Cardiac muscle cell (in vitro differentiated cells and primary cell): ENCODE measurements around the gene TSGA10IP. TPM values are rescaled to one million over a fixed set of nuclear protein-coding genes. Genes with fewer than 3 reads are reported as not detected.

Source experiments
- DNase-seq, 2 donors: peaks; one replicate each; pipeline versions ENCODE4 v3.0.0 to v3.0.0-alpha.2; 2010 to 2017; ENCODE audit warnings: low read depth in 1 of 2, low spot score in 1 of 2
- H3K27ac ChIP-seq: fragments of 200-600 bp; sonication (generic); 2 replicates; pipeline ENCODE4 v1.5.1; 2016
- H3K27me3 ChIP-seq: fragments of 200-600 bp; sonication (generic); 2 replicates; pipeline ENCODE4 v1.6.0; 2016; ENCODE audit warnings: control low read depth
- H3K36me3 ChIP-seq: fragments of 200-600 bp; sonication (generic); 2 replicates; pipeline ENCODE4 v1.5.1; 2016; ENCODE audit warnings: control low read depth
- H3K4me1 ChIP-seq: fragments of 200-600 bp; sonication (generic); 2 replicates; pipeline ENCODE4 v1.8.1; 2017; ENCODE audit warnings: low read depth, mild to moderate bottlenecking, mixed run types
- H3K4me3 ChIP-seq: fragments of 200-600 bp; sonication (generic); 2 replicates; pipeline ENCODE4 v1.5.1; 2016; ENCODE audit warnings: mild to moderate bottlenecking
- H3K9me3 ChIP-seq: fragments of 200-600 bp; sonication (generic); 2 replicates; pipeline ENCODE4 v1.5.1; 2017; ENCODE audit warnings: low read depth, mild to moderate bottlenecking, control low read depth
- CTCF ChIP-seq: IDR thresholded peaks from 2 replicates; pipeline ENCODE4 v1.5.1; 2012; ENCODE audit warnings: low read depth, mild to moderate bottlenecking, low read length
- polyA plus RNA-seq: library from polyadenylated mRNA; unstranded; fragments of >200 nt; fragmentation: Nextera tagmentation; extraction: Ambion mirVana; gene quantifications from 2 replicates; pipeline ENCODE4 v1.2.1, GENCODE V29; 2016
- total RNA-seq: library from RNA; depleted of rRNA; stranded (reverse); fragments of >200 nt; gene quantifications from 2 replicates; pipeline ENCODE4 v1.2.3, GENCODE V29; 2016

Gene TSGA10IP
- total and polyA plus RNA-seq, 2 experiments from 2014 or later: 1.0 to 1.1 TPM

GRCh38 chr11:65983589-65983987 is 38.3 kb downstream of the TSGA10IP start:
- H3K4me1 ChIP-seq: no peaks in the 10 kb centered on the region
- no peaks in the 10 kb centered on the region for H3K9me3 ChIP-seq
- peaks cover 12% of the 10 kb centered on the region for H3K36me3 ChIP-seq
- no peaks in the 10 kb centered on the region for H3K27me3 ChIP-seq
- H3K4me3 ChIP-seq: no peak overlapping the region
- TF ChIP-seq CTCF: no peak
- DNase-seq: no peak
- H3K27ac ChIP-seq: no peak overlapping the region

- H3K9me3 ChIP-seq: no peaks in the 10 kb centered on the region
- no peaks in the 10 kb centered on the region for H3K36me3 ChIP-seq
- no peak overlapping the region for H3K4me3 ChIP-seq
- DNase-seq: no peak
- no peaks in the 10 kb centered on the region for H3K4me1 ChIP-seq
- no peak for TF ChIP-seq CTCF
- no peaks in the 10 kb centered on the region for H3K27me3 ChIP-seq
- H3K27ac ChIP-seq: no peak overlapping the region
Measured at GRCh38 chr11:65987336-65987735, 42.1 kb downstream of the TSGA10IP start.

- Histone ChIP-seq H3K4me1 (no peaks in the 10 kb centered on the region), H3K36me3 (no peaks in the 10 kb centered on the region), H3K27ac (no peak overlapping the region), H3K4me3 (no peak overlapping the region), H3K27me3 (no peaks in the 10 kb centered on the region), H3K9me3 (no peaks in the 10 kb centered on the region)
- TF ChIP-seq CTCF: peak; percentile 98
- DNase-seq: peak; percentile 94 to 98
Measured at GRCh38 chr11:65988791-65989592, 43.7 kb downstream of the TSGA10IP start.

- H3K9me3 ChIP-seq: no peaks in the 10 kb centered on the region
- no peak overlapping the region for H3K27ac ChIP-seq
- H3K36me3 ChIP-seq: no peaks in the 10 kb centered on the region
- no peak for TF ChIP-seq CTCF
- no peaks in the 10 kb centered on the region for H3K27me3 ChIP-seq
- no peaks in the 10 kb centered on the region for H3K4me1 ChIP-seq
- DNase-seq: no peak
- H3K4me3 ChIP-seq: no peak overlapping the region
Measured at GRCh38 chr11:65992056-65992455, 46.8 kb downstream of the TSGA10IP start.

GRCh38 chr11:65997286-65997685 is 52.0 kb downstream of the TSGA10IP start:
- Histone ChIP-seq H3K4me1 (no peaks in the 10 kb centered on the region), H3K27ac (no peak overlapping the region), H3K27me3 (no peaks in the 10 kb centered on the region), H3K9me3 (no peaks in the 10 kb centered on the region), H3K4me3 (no peak overlapping the region), H3K36me3 (peaks cover 28% of the 10 kb centered on the region)
- DNase-seq: peak in 1 of 2 donors; percentile 33
- TF ChIP-seq CTCF: no peak
